NCI-H82 treated with DMSO at 0.1 percent for 48 hours (cell line): Measurements from ENCODE around the gene OR52E5.

Experiments
- DNase-seq: peaks from one replicate; lab custom pipeline; 2025; ENCODE audit not compliant: unreplicated experiment; lab: John Stamatoyannopoulos, UW

Gene OR52E5

GRCh38 chr11:5892908-5893307 lies at the start of gene OR52E5:
Gene OR52E5 (plus strand): TSS chr11:5893208. CDS start chr11:5900777, 7,569 bp downstream.
- no peak for DNase-seq

- no peak for DNase-seq
Observed at GRCh38 chr11:5846701-5847100, 46.3 kb upstream of the OR52E5 start.

GRCh38 chr11:5847711-5848110 lies 45.3 kb upstream of the OR52E5 start:
- no peak for DNase-seq

GRCh38 chr11:5851002-5851401 lies 42.0 kb upstream of the OR52E5 start:
- no peak for DNase-seq

- DNase-seq: no peak
Observed at GRCh38 chr11:5857590-5857989, 35.4 kb upstream of the OR52E5 start, which contains the start of gene OR52E8. Gene OR52E8 (minus strand): TSS chr11:5857690. CDS start chr11:5857690, 0 bp downstream.

GRCh38 chr11:5865826-5866225 lies 27.2 kb upstream of the OR52E5 start:
- DNase-seq: no peak

- no peak for DNase-seq
Observed at GRCh38 chr11:5878564-5878963, 14.4 kb upstream of the OR52E5 start.

- DNase-seq: no peak
Observed at GRCh38 chr11:5880329-5880728, 12.7 kb upstream of the OR52E5 start, which contains the start of gene OR52E4. Gene OR52E4 (plus strand): TSS chr11:5880629. CDS start chr11:5884293, 3,664 bp downstream.

- no peak for DNase-seq
Observed at GRCh38 chr11:5881756-5882155, 11.3 kb upstream of the OR52E5 start.

GRCh38 chr11:5887172-5887571 lies 5.8 kb upstream of the OR52E5 start:
- no peak for DNase-seq

GRCh38 chr11:5887661-5888060 lies 5.3 kb upstream of the OR52E5 start:
- DNase-seq: no peak

GRCh38 chr11:5891216-5891800 lies 1.7 kb upstream of the OR52E5 start:
- DNase-seq: no peak

- DNase-seq: no peak
Observed at GRCh38 chr11:5899534-5899933, 6.5 kb downstream of the OR52E5 start.

- no peak for DNase-seq
Observed at GRCh38 chr11:5910540-5910939, 17.5 kb downstream of the OR52E5 start.

- no peak for DNase-seq
Observed at GRCh38 chr11:5922749-5923426, 29.9 kb downstream of the OR52E5 start.

- DNase-seq: no peak
Observed at GRCh38 chr11:5923427-5923776, 30.4 kb downstream of the OR52E5 start.

- no peak for DNase-seq
Observed at GRCh38 chr11:5923794-5924193, 30.8 kb downstream of the OR52E5 start.

GRCh38 chr11:5928271-5928670 lies 35.3 kb downstream of the OR52E5 start:
- DNase-seq: no peak

GRCh38 chr11:5928811-5929210 lies 35.8 kb downstream of the OR52E5 start:
- DNase-seq: no peak

- DNase-seq: no peak
Observed at GRCh38 chr11:5929571-5930368, 36.8 kb downstream of the OR52E5 start.

- DNase-seq: no peak
Observed at GRCh38 chr11:5930614-5931013, 37.6 kb downstream of the OR52E5 start.

GRCh38 chr11:5931061-5931460 lies 38.1 kb downstream of the OR52E5 start:
- no peak for DNase-seq
